Measurements from ENCODE around the gene ATAT1. TPM values are rescaled to one million over a fixed set of nuclear protein-coding genes. Genes with fewer than 3 reads are reported as not detected.

ATAT1 gene
- total and polyA plus RNA-seq, 4 experiments from 2014 or later, result 0.29 to 9.4 (median 5.1) TPM

DNA sequence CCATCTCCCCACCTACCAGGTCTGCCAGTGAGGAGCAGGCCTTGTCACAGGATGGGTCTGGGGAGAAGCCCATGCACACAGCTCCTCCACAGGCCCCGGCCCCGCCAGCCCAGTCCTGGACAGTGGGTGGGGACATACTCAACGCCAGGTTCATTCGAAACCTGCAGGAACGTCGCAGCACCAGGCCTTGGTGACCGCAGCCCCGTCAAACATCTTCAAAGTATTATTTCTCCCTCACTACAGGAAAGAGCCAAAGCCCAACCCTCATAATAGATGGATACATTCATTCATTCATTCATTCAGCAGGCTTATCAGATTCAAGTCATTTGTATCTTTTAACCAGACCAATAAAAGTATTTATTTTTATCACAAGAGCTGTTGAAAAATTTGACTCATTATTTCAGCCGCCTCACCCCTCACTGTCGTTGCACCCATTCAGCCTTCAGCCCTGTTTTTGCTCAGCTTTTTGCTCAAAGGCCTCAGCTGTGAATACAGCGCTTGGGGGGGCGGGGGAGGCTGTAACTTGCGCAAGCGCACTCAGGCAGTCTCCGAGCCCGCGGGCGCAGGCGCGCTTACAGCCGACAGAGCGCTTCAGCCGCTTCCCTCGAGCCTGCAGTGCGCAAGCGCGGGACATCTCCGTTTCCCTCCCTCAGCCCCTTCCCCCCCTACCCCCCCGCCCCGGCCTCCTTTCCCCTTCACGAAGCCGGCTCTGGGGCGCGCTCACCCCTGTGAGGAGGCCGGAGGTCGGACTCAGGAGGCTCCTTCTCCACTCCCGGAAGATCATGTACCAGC lies 20.0 kb downstream of the ATAT1 start, which contains the start of gene C6orf136:
TSS of gene C6orf136 (plus strand) at position 684 of the 792 bp plus-strand sequence. CDS start at position 783, 99 bp downstream.
- Histone ChIP-seq H3K9me3 (ENCODE audit: control insufficient read depth in 1 of 2, low read length in 2 of 2) (no peaks in the 10 kb centered on the region), H3K36me3 (ENCODE audit: insufficient read depth, low read length) (peaks cover 8% of the 10 kb centered on the region), H3K27ac (ENCODE audit: low read depth, low read length) (peak within 1 kb of the TSS; percentile 89), H3K27me3 (ENCODE audit: insufficient read depth, low read length) (no peaks in the 10 kb centered on the region), H3K4me1 (ENCODE audit: insufficient read depth, low read length) (peaks cover 20% of the 10 kb centered on the region), H3K4me3 (ENCODE audit: low read length in 2 of 2) (peak within 1 kb of the TSS; percentile 74 to 91)
- no peaks in the 10 kb centered on the region for H3K9me3 Mint-ChIP-seq
- H3K27ac Mint-ChIP-seq, result peak within 1 kb of the TSS; percentile 85 to 95 (median 92)
- H3K36me3 Mint-ChIP-seq, result peaks cover 11 to 20% of the 10 kb centered on the region in 2 donors
- peak within 1 kb of the TSS; percentile 85 to 92 (median 89) for H3K4me3 Mint-ChIP-seq
- DNase-seq, result peak; percentile 86 to 94 (median 93)
- H3K4me1 Mint-ChIP-seq, result peaks cover 17 to 29% (median 22%) of the 10 kb centered on the region in 4 donors
- intact Hi-C loops (cut with micrococcal nuclease), result loop anchor here (1.0 kb wide), 4 partner anchors 20 to 75 kb away; partner anchors contain the start of genes ATAT1, DHX16, MRPS18B and PPP1R10
- H3K27me3 Mint-ChIP-seq, result no peaks in the 10 kb centered on the region
- ChIA-PET CTCF (ENCODE audit: partially characterized antibody) (interaction anchor here (0.8 to 1.7 kb wide), 5 partner anchors 17 to 164 kb away, joined by 3 to 6 read pairs (median 4); partner anchors contain the start of gene ATAT1), POLR2A (ENCODE audit: partially characterized antibody) (interaction anchor here (1.0 to 5.8 kb wide), 10 partner anchors 19 to 153 kb away, joined by 3 to 58 read pairs (median 4); partner anchors contain the start of genes ATAT1, DHX16, MDC1 and MRPS18B)

DNA sequence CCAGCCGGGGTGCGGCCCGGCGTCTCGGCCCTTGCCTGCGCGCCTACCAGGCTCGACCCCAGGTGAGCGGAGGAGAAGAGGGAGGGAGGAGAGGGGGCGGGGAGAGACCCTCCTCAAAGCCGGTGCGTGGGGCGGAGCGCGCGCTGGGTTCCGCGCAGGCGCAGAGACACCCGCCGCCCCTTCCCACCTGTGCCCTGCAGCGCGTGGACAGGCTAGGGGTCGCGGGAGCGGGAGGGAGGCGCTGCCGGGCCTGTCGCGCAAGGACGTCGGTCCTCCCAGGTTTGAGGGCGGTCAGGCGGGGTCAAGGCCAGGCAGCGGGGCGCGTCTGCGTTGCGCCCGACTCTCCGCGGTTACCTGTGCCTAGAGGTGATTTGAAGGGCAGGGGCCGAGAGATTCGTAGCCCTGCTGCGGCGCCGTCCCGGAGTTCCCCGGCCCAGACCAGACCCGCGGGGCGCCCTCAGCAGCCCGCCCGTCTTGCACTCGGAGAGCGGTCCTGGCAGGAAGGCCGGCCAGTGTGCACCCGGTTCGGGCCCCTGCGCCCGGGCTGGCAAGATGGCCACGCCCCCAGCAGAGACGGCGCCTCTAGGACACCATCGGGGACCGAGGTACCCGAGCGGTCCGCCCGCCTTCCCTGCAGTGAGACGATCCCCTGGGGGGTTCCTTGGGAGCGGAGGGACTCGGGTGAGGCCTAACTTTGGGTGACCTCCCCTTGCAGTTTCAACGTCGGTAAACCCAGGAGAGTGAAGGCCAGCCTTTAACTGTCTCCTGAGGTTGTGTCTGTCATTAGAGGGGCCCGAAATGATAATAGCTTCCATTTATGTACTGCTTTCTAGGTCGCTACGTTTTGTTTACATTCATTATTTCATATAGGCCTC lies 20.8 kb downstream of the ATAT1 start:
- Mint-ChIP-seq H3K27ac (peak overlapping the region; percentile 85 to 95 (median 92)), H3K9me3 (no peaks in the 10 kb centered on the region), H3K27me3 (no peaks in the 10 kb centered on the region), H3K4me1 (peaks cover 17 to 29% (median 22%) of the 10 kb centered on the region in 4 donors), H3K36me3 (peaks cover 15 to 28% of the 10 kb centered on the region in 2 donors), H3K4me3 (peak overlapping the region; percentile 85 to 92 (median 89))
- peak overlapping the region; percentile 74 to 91 for H3K4me3 ChIP-seq (ENCODE audit: low read length in 2 of 2)
- H3K36me3 ChIP-seq (ENCODE audit: insufficient read depth, low read length), result peaks cover 17% of the 10 kb centered on the region
- H3K27ac ChIP-seq (ENCODE audit: low read depth, low read length), result peak overlapping the region; percentile 89
- CTCF ChIA-PET (ENCODE audit: partially characterized antibody), result interaction anchor here (0.8 to 1.7 kb wide), 4 partner anchors 21 to 165 kb away, joined by 3 to 6 read pairs (median 3); partner anchors contain the start of genes ATAT1 and MDC1
- peak; percentile 64 to 84 (median 67) for DNase-seq
- intact Hi-C loops (cut with micrococcal nuclease), result loop anchor here (1.0 kb wide), 4 partner anchors 21 to 74 kb away; partner anchors contain the start of genes ATAT1, DHX16, MRPS18B and PPP1R10
- H3K9me3 ChIP-seq (ENCODE audit: control insufficient read depth in 1 of 2, low read length in 2 of 2), result no peaks in the 10 kb centered on the region
- H3K27me3 ChIP-seq (ENCODE audit: insufficient read depth, low read length), result no peaks in the 10 kb centered on the region
- POLR2A ChIA-PET (ENCODE audit: partially characterized antibody), result interaction anchor here (0.6 to 5.8 kb wide), 13 partner anchors 14 to 154 kb away, joined by 3 to 58 read pairs (median 5); partner anchors contain the start of genes ATAT1, DHX16, MDC1 and MRPS18B
- peaks cover 20% of the 10 kb centered on the region for H3K4me1 ChIP-seq (ENCODE audit: insufficient read depth, low read length)

DNA sequence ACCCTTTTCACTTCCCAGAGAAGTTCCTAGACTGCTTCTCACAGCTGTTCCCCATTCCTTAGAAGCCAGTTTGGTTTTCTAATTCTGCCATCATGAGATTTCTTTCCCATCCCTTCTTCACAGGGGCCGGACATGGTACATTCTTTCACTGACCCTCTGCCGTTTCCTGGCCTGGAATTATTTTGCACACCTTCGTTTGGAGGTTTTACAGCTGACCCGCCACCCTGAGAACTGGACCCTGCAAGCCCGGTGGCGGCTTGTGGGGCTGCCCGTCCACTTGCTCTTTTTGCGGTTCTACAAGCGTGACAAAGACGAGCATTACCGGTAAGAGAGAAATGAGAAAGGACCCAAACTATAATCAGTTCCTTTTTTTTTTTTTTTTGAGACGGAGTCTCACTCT lies 24.5 kb downstream of the ATAT1 start:
- ChIA-PET CTCF (ENCODE audit: partially characterized antibody) (interaction anchor here (1.1 to 2.7 kb wide), 5 partner anchors 9 to 109 kb away, joined by 3 to 6 read pairs (median 4); no protein-coding TSS in a partner anchor), POLR2A (ENCODE audit: partially characterized antibody) (interaction anchor here (0.6 to 1.5 kb wide), 6 partner anchors 36 to 823 kb away, joined by 3 to 6 read pairs (median 3); no protein-coding TSS in a partner anchor)
- no peaks in the 10 kb centered on the region for H3K27me3 ChIP-seq (ENCODE audit: insufficient read depth, low read length)
- Mint-ChIP-seq H3K4me3 (no peak overlapping the region), H3K27ac (no peak overlapping the region), H3K36me3 (peaks cover 28 to 55% of the 10 kb centered on the region in 2 donors), H3K27me3 (no peaks in the 10 kb centered on the region), H3K4me1 (peaks cover 13 to 24% (median 15%) of the 10 kb centered on the region in 4 donors), H3K9me3 (no peaks in the 10 kb centered on the region)
- no peak overlapping the region for H3K27ac ChIP-seq (ENCODE audit: low read depth, low read length)
- no peak for DNase-seq
- H3K9me3 ChIP-seq (ENCODE audit: control insufficient read depth in 1 of 2, low read length in 2 of 2), result no peaks in the 10 kb centered on the region
- H3K36me3 ChIP-seq (ENCODE audit: insufficient read depth, low read length), result peaks cover 51% of the 10 kb centered on the region
- intact Hi-C loops (cut with micrococcal nuclease), result no loop called here
- H3K4me1 ChIP-seq (ENCODE audit: insufficient read depth, low read length), result peaks cover 14% of the 10 kb centered on the region
- no peak overlapping the region for H3K4me3 ChIP-seq (ENCODE audit: low read length in 2 of 2)

DNA sequence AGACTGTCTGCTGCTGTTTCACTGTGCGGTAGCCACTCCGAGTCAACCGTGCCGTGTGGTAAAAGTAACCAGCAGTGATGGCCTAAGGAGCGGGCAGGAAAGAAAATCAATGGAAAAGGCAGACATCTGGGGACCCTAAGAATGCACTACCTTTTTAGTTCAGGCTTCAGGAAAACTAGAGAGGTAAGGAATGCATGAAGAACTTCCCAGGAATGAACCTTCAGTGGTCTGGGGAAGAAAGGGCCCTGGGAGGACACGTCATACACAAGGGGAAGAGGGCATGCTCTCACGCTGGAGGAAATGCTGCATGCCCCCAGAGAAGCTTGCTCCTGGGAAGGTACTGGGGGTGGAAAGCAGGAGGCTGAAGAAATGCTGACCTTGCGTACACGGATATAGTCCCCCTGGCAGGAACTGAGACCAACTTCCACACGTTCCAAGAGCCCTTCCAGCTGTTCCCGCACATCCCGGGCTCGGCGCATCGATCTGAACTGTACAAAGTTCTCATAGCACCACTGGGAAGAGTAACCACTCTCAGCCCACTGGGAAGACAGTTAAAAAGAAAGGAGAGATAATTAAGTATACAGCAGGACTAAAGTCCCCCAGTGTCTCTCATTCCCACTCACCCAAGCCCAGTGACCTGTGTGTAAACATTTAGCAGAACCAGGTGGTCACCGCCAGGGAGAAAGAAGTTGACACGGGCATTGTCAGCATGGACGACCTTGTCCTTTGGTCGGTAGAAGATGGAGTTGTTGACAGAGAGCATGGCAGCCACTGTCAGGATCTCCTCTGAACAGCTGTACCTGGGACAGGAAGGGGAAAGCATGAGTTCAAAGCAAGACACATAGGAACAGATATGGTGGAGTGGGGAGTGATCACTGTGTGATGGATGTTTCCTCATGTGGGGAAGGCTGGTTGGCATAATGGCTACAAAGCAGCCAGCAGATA lies 28.4 kb downstream of the ATAT1 start:
- Histone ChIP-seq H3K9me3 (ENCODE audit: control insufficient read depth in 1 of 2, low read length in 2 of 2) (no peaks in the 10 kb centered on the region), H3K27me3 (ENCODE audit: insufficient read depth, low read length) (no peaks in the 10 kb centered on the region), H3K4me1 (ENCODE audit: insufficient read depth, low read length) (no peaks in the 10 kb centered on the region), H3K4me3 (ENCODE audit: low read length in 2 of 2) (no peak overlapping the region), H3K36me3 (ENCODE audit: insufficient read depth, low read length) (peaks cover 82% of the 10 kb centered on the region), H3K27ac (ENCODE audit: low read depth, low read length) (no peak overlapping the region)
- H3K9me3 Mint-ChIP-seq, result no peaks in the 10 kb centered on the region
- H3K27me3 Mint-ChIP-seq, result no peaks in the 10 kb centered on the region
- no peak overlapping the region for H3K4me3 Mint-ChIP-seq
- intact Hi-C loops (cut with micrococcal nuclease), result no loop called here
- H3K36me3 Mint-ChIP-seq, result peaks cover 54 to 79% of the 10 kb centered on the region in 2 donors
- peaks cover 0 to 5% (median 0%) of the 10 kb centered on the region in 4 donors for H3K4me1 Mint-ChIP-seq
- ChIA-PET CTCF (ENCODE audit: partially characterized antibody) (interaction anchor here (1.1 kb wide), 1 partner anchor 110 kb away, joined by 4 read pairs; no protein-coding TSS in a partner anchor), POLR2A (ENCODE audit: partially characterized antibody) (interaction anchor here (1.1 to 3.0 kb wide), 2 partner anchors 37 to 42 kb away, joined by 3 to 8 read pairs; partner anchors contain the start of genes MRPS18B and PPP1R10)
- peak overlapping the region in 4 of 7 donors; percentile 15 to 69 (median 52) for H3K27ac Mint-ChIP-seq
- DNase-seq, result no peak

DNA sequence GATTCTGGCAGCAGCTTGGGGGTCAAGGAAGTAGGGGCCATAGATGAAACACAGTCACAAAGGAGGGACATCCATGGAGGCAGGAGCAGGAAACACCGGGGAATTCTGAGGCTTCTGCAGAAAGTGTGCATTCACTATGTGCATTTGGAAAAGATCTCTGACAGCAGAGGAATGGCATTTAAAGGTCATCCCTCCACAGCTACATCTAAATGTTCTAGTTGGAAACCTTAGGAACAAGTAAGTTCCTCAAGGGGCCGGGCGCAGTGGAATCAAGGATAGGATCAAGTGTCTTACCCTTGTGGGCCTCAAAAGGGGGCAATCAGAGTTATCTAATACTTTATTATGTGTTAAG lies 29.0 kb downstream of the ATAT1 start:
- intact Hi-C loops (cut with micrococcal nuclease), result no loop called here
- H3K27ac ChIP-seq (ENCODE audit: low read depth, low read length), result no peak overlapping the region
- ChIA-PET CTCF (ENCODE audit: partially characterized antibody) (interaction anchor here (1.1 to 1.2 kb wide), 2 partner anchors 67 to 111 kb away, joined by 4 read pairs; no protein-coding TSS in a partner anchor), POLR2A (ENCODE audit: partially characterized antibody) (interaction anchor here (1.1 to 3.0 kb wide), 2 partner anchors 38 to 43 kb away, joined by 3 to 8 read pairs; partner anchors contain the start of genes MRPS18B and PPP1R10)
- no peaks in the 10 kb centered on the region for H3K9me3 Mint-ChIP-seq
- H3K27ac Mint-ChIP-seq, result peak overlapping the region in 2 of 7 donors; percentile 15 to 29
- H3K4me3 ChIP-seq (ENCODE audit: low read length in 2 of 2), result no peak overlapping the region
- no peak overlapping the region for H3K4me3 Mint-ChIP-seq
- no peaks in the 10 kb centered on the region for H3K9me3 ChIP-seq (ENCODE audit: control insufficient read depth in 1 of 2, low read length in 2 of 2)
- DNase-seq, result no peak
- H3K27me3 ChIP-seq (ENCODE audit: insufficient read depth, low read length), result no peaks in the 10 kb centered on the region
- peaks cover 56 to 81% of the 10 kb centered on the region in 2 donors for H3K36me3 Mint-ChIP-seq
- no peaks in the 10 kb centered on the region for H3K4me1 ChIP-seq (ENCODE audit: insufficient read depth, low read length)
- no peaks in the 10 kb centered on the region for H3K27me3 Mint-ChIP-seq
- H3K4me1 Mint-ChIP-seq, result peaks cover 0 to 5% (median 0%) of the 10 kb centered on the region in 4 donors
- peaks cover 86% of the 10 kb centered on the region for H3K36me3 ChIP-seq (ENCODE audit: insufficient read depth, low read length)

DNA sequence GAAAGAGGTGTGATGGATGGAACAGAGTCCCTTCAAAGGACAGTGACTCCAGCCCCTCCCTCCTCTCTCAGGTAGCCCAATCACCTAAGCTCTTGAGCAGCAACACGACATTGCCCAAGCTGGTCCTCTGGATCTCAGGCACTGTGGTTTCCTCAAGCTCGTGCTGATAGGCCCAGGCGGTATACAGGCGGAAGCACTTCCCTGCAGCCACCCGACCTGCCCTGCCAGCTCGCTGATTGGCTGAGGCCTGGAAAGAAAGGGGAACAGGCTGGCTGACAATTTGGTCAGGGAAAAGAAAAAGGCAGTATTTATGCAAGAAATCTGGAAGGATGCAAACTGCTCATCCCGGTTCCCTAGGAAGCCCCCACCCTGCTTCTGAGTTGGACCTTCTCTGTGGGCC lies 29.8 kb downstream of the ATAT1 start:
- peaks cover 54 to 79% of the 10 kb centered on the region in 2 donors for H3K36me3 Mint-ChIP-seq
- H3K4me1 Mint-ChIP-seq, result peaks cover 0 to 3% (median 0%) of the 10 kb centered on the region in 4 donors
- H3K9me3 ChIP-seq (ENCODE audit: control insufficient read depth in 1 of 2, low read length in 2 of 2), result no peaks in the 10 kb centered on the region
- no peak overlapping the region for H3K27ac ChIP-seq (ENCODE audit: low read depth, low read length)
- no peaks in the 10 kb centered on the region for H3K9me3 Mint-ChIP-seq
- no peak for DNase-seq
- H3K27me3 ChIP-seq (ENCODE audit: insufficient read depth, low read length), result no peaks in the 10 kb centered on the region
- H3K27ac Mint-ChIP-seq, result no peak overlapping the region
- CTCF ChIA-PET (ENCODE audit: partially characterized antibody), result interaction anchor here (1.1 to 1.2 kb wide), 2 partner anchors 66 to 111 kb away, joined by 4 read pairs; no protein-coding TSS in a partner anchor
- H3K27me3 Mint-ChIP-seq, result no peaks in the 10 kb centered on the region
- H3K36me3 ChIP-seq (ENCODE audit: insufficient read depth, low read length), result peaks cover 83% of the 10 kb centered on the region
- POLR2A ChIA-PET (ENCODE audit: partially characterized antibody), result interaction anchor here (3.0 kb wide), 1 partner anchor 39 kb away, joined by 8 read pairs; the partner anchor contains the start of genes MRPS18B and PPP1R10
- intact Hi-C loops (cut with micrococcal nuclease), result no loop called here
- no peak overlapping the region for H3K4me3 Mint-ChIP-seq
- no peak overlapping the region for H3K4me3 ChIP-seq (ENCODE audit: low read length in 2 of 2)
- H3K4me1 ChIP-seq (ENCODE audit: insufficient read depth, low read length), result no peaks in the 10 kb centered on the region

Measured in CD4-positive, alpha-beta memory T cell (primary cell).